Umbilical cord (tissue), 2 donors: ENCODE measurements around the gene MCM10. TPM values are rescaled to one million over a fixed set of nuclear protein-coding genes. Genes with fewer than 3 reads are reported as not detected.
"Not testable (repeated sequence)": the region's sequence is repeated elsewhere in the genome, so short reads cannot be mapped to it uniquely, and the experiment has no call there.

ENCODE experiments used
- DNase-seq: peaks from one replicate; pipeline ENCODE4 v3.0.0-alpha.2; 2015; ENCODE audit warnings: low spot score
- total RNA-seq: library from RNA; depleted of rRNA; stranded (reverse); fragments of >200 nt; gene quantifications from one replicate; pipeline ENCODE4 v1.2.3, GENCODE V29; 2014; ENCODE audit warnings: low replicate concordance; ENCODE audit not compliant: insufficient read depth

MCM10 gene
- 1.2 TPM for total RNA-seq

DNA sequence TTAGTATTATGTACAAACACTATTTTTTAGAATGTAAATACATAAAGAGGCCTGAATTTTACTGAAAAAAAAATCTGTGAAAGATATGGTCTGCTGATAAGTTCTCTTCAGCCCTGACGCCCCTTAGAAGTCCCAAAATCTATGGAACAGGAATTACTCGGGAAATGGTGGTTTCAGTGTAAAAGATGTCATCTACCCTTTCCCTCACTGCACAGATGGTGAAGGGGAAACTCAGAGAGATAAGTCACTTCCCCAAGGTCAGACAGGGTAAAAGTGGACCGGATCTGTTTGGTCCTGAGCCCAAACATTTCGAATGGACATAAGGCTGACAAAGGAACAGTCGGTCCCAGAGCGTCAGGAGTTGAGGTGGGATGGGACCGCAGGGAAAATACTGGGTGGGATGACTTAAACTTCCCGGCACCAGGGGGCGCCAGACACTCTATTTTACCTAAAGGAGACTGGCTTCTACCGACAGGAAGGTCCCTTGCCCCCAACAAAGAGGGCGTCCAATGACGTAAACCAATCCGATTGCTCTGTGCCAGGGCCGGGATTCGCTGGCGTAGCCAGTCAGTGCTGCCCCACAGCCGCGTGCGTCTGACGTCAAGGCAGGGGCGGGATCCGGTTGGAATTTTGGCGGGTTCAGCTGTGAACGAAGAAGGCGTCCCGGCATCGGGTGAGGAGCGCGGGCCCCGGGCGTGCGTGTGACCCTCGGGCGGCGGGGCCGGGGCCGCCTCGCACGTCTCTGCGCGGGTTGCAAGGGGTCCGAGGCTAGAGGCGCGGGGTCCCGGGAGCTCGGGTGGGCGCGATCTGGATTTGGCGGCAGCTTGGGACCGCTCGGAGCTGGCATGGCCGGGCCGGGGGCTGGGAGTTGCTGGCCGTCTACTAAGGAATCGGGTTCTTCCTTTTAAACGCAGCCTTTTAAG, at the start of gene MCM10:
TSS of gene MCM10 (plus strand) at position 625 of the 923 bp plus-strand sequence. CDS start 2,645 bp downstream, outside the sequence.
- DNase-seq, result peak; percentile 100

DNA sequence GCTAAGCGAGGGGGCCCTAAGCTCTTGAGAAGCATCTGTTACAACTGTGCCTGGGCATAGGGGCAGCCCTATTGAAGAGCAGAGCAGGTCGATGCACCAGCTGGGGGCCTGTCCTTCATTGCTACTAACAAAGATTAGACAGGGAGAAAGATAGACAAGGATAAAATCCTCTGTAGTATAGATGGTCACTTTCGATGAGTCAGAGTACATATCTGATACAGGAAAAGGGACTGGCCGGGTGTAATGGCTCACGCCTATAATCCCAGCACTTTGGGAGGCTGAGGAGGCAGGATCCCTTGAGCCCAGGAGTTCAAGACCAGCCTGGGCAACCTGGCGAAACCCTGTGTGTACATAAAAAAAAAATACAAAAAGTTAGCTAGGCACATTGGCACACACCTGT, 47.8 kb upstream of the MCM10 start:
- DNase-seq, result no peak

DNA sequence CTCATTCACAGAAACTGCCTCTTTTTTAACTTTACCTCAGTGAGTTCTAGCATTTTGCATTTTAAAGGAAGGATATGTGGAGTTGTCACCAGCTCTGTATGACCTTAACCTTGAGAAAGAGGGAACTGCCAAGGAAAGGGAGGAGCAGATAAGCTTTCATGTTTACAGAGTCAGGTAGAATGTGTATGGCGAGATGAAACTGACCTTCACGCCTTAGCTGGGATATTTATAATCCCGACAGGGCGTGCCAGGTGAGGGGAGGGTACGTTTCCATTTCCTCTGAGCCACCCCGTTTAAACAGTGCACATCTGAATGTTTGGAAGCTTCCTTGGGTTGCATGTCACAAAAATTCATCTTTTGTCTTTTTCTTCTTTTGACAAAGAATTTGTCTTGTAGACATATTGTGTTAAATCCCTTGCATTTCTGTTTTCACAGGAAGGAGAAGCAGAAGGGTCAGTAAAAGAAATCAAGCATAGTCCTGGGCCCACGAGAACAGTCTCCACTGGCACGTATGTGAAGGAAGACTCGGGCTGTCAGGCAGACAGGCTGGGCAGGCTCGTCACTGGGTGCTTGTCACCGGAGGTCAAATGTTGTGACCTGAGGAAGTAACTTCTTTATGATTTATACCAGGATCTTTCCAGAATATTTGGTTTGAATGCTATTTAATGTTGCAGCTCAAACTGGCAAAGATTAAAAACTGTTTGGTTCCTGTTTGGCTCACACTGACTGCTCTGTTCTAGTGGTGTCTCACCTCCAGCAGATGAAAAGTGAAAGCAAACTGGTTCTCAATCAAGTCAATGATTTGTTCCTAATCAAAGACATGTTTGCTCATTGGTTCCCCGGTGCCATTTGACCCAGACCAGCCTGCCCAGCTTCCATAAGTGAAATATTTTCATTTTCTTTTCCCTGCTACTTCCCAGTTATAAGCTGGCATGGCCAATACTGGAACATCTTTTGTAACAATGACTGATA, 45.2 kb upstream of the MCM10 start:
- DNase-seq, result no peak

DNA sequence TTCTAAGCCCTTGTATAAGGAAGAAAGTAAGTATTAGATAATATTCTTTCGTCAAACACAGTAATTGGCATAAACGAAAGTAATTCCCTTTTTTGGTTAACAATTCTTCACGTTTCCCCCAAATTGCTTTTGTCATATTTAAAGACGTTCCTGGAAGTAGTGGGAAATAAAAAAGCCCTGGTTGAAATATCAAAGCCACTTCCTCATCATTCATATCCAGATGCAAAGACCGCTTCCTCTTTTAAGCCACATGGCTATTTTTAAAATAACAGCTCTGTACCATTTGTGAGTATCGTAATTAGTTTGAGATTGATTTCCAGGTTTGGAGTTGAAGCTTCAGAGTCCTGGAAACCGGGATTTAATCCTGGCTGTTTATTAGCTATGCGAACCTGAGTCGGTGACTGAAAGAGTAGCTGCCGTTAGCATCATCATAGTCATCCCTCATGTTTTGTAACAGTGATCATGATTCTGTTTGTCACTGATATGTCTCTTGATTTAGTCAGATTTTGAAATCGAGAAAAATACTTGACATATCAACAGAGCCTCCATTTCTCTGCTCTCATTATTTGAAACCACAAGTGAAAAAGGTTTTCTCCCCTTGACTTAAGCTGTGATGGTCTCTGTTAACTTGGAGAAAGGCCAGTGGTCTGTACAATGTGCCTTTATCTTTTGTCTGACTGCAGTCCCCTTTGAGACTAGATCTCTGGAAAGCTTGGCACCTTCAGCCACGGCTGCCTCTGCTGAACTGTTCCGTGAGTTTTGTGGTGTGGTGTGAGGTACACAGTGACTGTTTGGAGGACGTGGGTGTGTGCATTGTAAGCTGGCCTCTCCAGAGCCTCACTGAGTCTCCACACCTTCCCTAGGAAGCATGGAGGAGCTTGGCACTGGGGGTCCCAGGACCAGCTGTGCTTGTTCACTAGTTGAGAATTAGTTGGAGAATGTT, 43.2 kb upstream of the MCM10 start:
- no peak for DNase-seq

DNA sequence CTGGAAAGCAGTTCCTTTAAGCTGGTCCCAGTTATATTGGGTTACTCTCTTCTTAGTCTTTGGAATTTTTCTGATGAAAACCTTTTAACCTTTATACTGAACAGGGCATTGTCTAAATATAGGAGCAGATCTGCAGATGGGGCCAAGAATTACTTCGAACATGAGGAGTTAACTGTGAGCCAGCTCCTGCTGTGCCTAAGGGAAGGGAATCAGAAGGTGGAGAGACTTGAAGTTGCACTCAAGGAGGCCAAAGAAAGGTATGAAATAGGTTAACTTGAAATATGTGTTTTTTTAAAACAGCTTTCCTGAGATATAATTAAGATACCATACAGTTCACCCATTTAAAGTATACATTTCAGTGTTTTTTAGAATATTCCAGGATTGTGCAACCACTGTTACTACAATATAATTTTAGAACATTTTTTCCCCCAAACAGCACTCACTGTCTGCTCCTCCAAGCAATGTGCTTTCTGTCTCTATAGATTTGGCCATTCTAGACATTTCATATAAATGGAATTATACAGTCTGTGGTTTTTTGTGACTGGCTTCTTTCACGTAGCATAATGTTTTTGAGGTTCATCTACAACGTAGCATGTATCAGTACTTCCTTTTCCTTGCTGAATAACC, 42.5 kb upstream of the MCM10 start:
- DNase-seq, result no peak

DNA sequence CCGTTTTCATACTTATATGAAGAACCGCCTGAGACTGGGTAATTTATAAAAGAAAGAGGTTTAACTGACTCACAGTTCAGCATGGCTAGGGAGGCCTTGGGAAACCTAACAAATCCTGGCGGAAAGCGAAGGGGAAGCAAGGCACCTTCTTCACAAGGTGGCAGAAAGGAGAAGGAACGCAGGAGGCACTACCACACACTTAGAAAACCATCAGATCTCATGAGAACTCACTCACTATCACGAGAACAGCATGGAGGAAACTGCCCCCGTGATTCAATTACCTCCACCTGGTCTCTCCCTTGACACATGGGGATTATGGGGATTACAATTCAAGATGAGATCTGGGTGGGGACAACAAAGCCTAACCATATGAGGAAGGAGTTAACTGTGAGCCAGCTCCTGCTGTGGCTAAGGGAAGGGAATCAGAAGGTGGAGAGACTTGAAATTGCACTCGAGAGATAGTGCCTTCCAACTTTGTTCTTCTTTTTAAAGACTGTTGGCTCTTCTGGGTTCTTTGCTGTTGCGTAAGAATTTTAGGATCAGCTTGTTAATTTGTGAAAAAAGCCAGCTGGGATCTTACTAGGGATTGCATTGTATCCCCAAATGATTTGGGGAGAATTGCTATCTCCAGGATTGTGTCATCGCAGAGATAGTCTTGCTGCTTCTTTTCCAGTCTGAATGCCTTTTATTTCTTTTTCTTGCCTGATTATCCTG, 40.4 kb upstream of the MCM10 start:
- peak; percentile 42 for DNase-seq

DNA sequence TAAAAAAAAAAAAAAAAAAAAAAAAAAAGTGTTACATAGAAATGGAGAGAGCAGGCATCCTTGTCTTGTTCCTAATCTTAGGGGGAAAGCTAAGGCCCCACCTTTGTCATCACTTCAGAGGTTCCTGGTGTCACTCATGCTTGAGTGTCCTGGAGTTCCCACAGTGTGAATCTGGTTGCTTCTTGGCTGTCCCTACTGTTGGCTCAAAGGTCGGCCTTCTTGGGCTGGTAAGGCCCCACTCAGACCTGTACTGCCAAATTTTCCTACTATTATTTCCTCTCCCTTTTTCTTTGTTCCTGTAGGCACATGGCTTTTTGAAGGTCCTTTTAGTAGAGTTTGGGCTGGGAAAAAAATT, 39.9 kb upstream of the MCM10 start:
- DNase-seq, result no peak

DNA sequence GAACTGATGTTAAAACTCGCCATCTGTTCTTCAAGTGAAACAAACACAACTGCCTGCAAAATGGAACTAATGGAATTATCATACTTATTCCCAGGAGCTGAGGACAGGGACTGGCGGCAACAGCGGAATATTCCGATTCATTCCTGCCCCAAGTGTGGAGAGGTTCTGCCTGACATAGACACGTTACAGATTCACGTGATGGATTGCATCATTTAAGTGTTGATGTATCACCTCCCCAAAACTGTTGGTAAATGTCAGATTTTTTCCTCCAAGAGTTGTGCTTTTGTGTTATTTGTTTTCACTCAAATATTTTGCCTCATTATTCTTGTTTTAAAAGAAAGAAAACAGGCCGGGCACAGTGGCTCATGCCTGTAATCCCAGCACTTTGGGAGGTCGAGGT, 24.7 kb upstream of the MCM10 start:
- no peak for DNase-seq

DNA sequence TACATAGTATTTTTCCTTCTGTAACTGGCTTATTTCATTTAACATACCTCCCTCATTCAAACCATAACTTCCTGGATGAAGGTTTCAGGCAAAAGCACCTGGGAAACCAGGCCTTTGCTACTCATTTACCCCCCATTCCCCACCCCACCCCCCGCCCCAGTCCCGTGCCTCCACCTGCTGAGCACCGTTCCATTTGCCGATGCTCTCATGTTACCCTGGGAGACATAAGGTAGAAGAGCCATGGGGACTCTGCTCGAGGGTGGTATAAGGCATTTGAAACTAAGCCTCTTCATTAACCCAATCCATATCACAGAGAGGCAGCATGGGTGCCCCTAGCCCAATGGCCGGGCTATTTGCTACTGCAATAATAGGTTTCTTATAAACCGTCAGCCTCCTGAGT, 22.2 kb upstream of the MCM10 start:
- no peak for DNase-seq

DNA sequence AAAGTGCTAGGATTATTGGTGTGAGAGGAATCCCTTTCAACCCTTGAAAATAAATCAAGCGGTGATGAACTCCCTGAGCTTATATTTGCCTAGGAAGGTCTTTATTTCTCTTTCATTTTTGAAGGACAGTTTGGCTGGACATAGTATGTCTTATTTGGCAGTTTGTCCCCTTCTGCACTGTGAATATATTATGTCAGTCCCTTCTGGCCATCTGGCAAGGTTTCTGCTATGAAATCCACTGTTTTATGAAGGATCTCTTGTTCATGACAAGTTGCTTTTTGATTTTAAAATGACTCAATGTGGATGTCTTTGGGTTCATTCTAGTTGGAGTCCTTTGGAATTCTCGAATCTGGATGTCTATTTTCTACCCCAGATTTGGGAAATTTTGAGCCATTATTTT, 21.7 kb upstream of the MCM10 start:
- DNase-seq, result no peak

DNA sequence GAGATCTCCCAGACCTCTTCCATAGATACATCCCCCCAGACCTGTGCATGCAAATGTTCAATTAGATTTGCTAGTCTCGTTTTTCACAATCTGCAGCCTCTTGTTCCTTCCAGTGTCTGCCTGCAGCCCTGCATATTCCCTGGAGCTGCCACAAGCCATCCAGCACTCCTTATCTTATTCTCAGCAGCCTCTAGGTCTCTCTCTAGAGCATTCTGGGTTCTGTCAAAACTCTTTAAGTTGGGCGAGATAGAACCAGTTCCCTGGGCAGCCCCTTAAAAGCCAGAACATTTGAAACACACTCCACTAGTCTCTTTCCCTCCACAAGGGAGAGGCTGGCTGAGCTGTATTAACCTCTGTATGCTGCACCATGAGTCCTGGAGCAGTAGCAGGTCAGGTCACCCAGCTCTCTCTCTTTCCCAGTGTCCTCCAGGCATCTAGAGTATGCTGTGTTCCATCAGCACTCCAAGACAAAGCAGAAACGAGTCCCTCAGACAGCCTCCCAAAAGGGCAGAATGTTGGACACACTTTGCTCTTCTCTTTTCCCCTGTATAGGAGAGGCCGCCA, 20.6 kb upstream of the MCM10 start:
- DNase-seq, result no peak

DNA sequence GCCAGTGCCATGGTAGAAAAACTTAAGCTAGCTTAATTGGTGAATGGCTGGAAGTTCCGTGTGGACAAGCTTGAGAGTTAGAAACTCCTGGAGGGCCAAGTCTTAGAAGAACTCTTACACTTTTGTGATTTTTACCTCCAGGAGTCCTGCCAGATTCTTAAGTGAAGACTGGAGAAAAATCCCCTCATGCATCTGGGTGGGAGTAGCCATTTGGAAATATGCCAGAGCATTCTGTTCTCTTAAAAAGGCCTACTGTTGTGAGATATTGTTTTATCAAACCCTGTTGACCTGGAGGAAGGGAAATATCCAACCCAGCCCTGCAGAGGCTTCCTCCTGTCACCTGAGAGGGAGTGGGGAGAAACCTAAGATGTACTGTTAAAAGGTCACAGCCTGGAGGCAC, 17.6 kb upstream of the MCM10 start:
- DNase-seq, result no peak

DNA sequence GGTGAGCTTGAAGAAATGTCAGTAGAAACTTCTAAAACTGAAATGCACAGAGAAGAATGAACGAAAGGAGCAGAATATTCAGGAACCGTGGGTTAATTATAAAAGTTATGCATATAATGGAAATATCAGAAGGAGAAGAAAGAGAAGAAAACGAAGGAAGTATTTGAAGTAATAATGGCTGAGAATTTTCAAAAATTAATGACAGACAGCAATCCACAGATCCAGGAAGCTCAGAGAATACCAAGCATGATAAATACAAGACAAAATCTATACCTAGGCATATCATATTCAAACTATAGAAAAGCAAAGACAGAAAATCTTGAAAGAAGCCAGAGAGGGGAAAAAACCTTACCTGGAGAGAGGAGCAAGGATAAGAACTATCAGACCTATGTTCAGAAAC, 16.5 kb upstream of the MCM10 start:
- DNase-seq, result no peak

DNA sequence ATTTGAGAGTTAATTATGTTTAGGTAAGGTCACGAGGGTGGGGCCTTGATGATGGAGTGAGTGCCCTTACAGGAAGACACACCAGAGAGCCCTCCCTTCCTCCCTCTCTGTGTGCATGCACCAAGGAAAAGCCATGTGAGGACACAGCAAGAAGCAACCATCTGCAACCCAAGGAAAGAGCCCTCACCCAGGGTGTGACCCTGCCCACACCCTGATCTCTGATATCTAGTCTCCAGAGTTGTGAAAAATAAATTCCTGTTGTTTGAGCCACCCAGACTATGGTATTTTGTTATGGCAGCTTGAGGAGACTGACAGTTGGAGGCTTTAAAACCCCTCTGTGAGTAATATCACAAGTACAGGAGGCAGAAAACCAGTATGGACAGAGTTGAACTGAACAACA, 15.0 kb upstream of the MCM10 start:
- no peak for DNase-seq

DNA sequence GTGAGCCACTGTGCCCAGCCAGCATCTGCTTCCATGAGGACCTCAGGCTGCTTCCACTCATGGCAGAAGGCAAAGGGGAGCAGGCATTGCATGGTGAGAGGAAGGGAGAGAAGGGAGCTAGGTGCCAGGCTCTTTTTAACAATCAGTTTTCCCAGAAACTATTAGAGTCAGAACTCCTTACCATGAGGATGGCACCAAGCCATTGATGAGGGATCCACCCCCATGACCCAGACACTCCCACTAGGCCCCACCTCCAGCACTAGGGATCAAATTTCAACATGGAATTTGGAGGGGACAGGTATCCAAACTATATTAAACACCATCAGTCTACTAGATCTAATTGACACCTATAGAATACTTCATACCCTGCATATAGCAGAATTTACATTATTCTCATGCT, 14.2 kb upstream of the MCM10 start:
- no peak for DNase-seq

DNA sequence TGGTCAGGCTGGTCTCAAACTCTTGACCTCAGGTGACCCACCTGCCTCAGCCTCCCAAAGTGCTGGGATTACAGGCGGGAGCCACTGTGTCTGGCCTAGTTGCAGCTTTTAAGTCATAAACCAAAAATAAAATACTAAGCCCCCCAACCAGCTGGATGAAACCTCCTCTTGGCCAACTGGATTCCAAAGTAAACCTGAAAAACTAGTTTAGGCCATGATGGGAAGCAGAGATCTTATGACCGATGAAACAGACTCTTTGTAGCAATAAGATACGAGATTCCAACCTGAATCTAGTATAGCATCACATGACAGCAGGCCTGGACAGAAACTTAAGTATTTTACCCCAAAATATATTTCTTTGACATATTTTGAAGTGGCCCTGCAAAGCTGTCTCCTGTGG, 9.1 kb upstream of the MCM10 start:
- peak; percentile 63 for DNase-seq

DNA sequence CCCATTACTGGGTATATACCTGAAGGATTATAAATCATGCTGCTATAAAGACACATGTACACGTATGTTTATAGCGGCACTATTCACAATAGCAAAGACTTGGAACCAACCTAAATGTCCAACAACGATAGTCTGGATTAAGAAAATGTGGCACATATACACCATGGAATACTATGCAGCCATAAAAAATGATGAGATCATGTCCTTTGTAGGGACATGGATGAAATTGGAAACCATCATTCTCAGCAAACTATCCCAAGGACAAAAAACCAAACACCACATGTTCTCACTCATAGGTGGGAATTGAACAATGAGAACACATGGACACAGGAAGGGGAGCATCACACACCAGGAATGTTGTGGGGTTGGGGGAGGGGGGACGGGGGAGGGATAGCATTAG, 5.5 kb upstream of the MCM10 start:
- DNase-seq, result not testable (repeated sequence)

DNA sequence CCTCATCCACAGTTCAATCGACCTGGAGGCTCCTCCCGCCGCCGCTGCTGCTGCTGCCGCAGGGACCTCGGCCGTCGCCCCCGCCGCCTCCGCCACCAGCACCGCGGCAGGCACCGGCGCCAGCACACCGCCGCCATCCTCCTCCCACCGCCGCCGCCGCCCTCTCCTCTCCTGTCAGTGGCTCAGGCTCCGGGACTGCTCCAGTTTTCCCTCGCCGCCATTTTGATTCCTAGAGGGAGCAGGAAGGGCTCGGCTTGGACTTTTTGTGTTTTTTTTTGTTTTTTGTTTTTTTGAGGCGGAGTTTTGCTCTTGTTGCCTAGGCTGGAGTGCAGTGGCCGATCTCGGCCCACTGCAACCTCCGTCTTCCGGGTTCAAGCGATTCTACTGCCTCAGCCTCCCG, 3.0 kb upstream of the MCM10 start:
- DNase-seq, result peak; percentile 4

DNA sequence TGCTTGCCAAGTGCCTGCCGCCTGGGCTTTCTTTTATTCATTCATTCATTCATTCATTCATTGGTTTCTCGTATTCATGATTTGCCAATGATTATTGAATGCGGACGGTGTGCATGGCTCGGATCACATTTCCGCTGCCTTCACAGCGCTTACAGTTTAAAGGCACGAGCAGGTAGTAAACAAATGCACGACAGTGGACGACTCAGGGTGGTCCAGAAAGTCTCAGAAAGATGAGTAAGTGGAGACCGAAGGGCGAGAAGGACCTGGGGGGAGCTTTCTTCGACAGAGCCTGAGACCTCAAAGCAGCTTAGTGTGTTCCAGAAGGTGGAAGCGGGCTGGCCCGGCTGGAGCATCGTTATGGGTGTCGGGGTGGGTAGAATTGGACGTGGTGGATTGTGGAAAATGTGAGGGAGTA, 506 bp downstream of the MCM10 start:
- no peak for DNase-seq

DNA sequence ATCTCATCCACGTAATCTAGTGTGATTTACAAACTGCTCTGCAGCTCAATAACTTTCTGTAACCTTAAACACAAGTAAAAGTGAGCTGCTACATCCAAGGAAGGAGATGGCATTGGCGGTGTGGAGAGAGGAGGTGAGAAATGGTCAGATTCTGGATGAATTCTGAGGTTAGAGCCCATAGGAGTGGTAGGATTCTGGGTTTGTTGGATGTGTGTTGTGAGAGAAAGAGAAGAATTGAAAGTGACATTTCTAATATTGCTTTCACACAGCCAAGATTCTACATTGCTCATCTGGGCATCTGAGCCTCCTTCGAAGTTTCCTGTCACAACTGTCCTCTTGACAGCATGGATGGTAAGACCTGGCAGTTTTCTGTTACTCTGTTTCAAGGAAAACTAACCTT, 2.5 kb downstream of the MCM10 start:
- DNase-seq, result no peak
